Adrenal gland (tissue), 12 donors: ENCODE results near the gene NLK. TPM values are rescaled to one million over a fixed set of nuclear protein-coding genes. Genes with fewer than 3 reads are reported as not detected.

Source experiments
- DNase-seq, 7 donors: peaks; one replicate each; pipeline ENCODE4 v3.0.0-alpha.2; 2019 to 2020
- H3K27ac ChIP-seq, 5 donors: fragments of 200-600 bp; sonication (generic) in 4 of 5; 1 replicate in 3 of 5; 2 replicates in 2 of 5; pipeline versions ENCODE4 v1.5.1 to v1.8.0; 2016 to 2020; ENCODE audit warnings: mild to moderate bottlenecking in 1 of 5
- H3K27me3 ChIP-seq: fragments of 200-600 bp; 2 replicates; pipeline ENCODE4 v1.8.0; 2021
- H3K36me3 ChIP-seq, 2 donors: fragments of 200-600 bp; replicated peaks in 1 of 2; 1 replicate in 1 of 2; 2 replicates in 1 of 2; pipeline versions ENCODE4 v1.5.1 to v1.8.0; 2018 to 2022
- H3K4me1 ChIP-seq, 2 donors: fragments of 200-600 bp; replicated peaks in 1 of 2; 1 replicate in 1 of 2; 2 replicates in 1 of 2; pipeline versions ENCODE4 v1.5.1 to v1.8.0; 2018 to 2021
- H3K4me3 ChIP-seq, 4 donors: fragments of 200-600 bp; sonication (generic) in 3 of 4; one replicate each; pipeline ENCODE4 v1.5.1; 2016 to 2018
- H3K9me3 ChIP-seq, 3 donors: fragments of 200-600 bp; sonication (generic) in 1 of 3; replicated peaks in 1 of 3; 1 replicate in 2 of 3; 2 replicates in 1 of 3; pipeline versions ENCODE4 v1.5.1 to v1.8.0; 2016 to 2021
- CTCF ChIP-seq, 6 experiments: fragments of 450-650 bp in 4 of 6; fragments of 200-600 bp in 2 of 6; sonication (generic) in 1 of 6; IDR thresholded peaks; 1 replicate in 5 of 6; 2 replicates in 1 of 6; pipeline versions ENCODE4 v1.5.1 to v1.8.0; 2016 to 2021; ENCODE audit warnings: antibody characterized with exemption in 6 of 6, mild to moderate bottlenecking in 2 of 6, moderate library complexity in 1 of 6
- POLR2A ChIP-seq, 2 donors: fragments of 450-650 bp; IDR thresholded peaks; one replicate each; pipeline ENCODE4 v1.6.1; 2017; ENCODE audit warnings: antibody characterized with exemption in 2 of 2, mild to moderate bottlenecking in 2 of 2, moderate library complexity in 1 of 2
- WGBS, 4 donors: extraction: QIAGEN DNeasy Blood & Tissue Kit in 2 of 4; methylation state at CpG; one replicate each; pipeline versions ENCODE4 v1.1.5 to v1.1.7; 2013 to 2017; 5-methylcytosine and 5-hydroxymethylcytosine counted together
- intact Hi-C, 2 donors: fragments of 100-400 bp; cut with DNase I; formaldehyde crosslinking; loops; one replicate each; pipeline versions ENCODE4 v1.14.1 to v1.15.0; 2022 to 2023
- polyA plus RNA-seq, 3 donors: library from polyadenylated mRNA; stranded (reverse); fragments of 200-250 nt in 2 of 3; fragments of 350-450 nt in 1 of 3; fragmentation: Illumina TruSeq in 1 of 3; extraction: RNeasy Lipid Tissue Mini Kit (QIAGEN cat#74804) in 1 of 3; gene quantifications; one replicate each; pipeline ENCODE4 v1.2.3, GENCODE V29; 2013 to 2014
- total RNA-seq, 9 donors: library from RNA; depleted of rRNA in 4 of 9; stranded (reverse); fragments of >200 nt in 4 of 9; fragments of 120-200 nt in 1 of 9; fragmentation: NEBNext Ultra II Directional in 1 of 9; extraction: Animal tissue kit (Norgen Biotek cat#: 25700) in 1 of 9; gene quantifications; one replicate each; pipeline versions ENCODE4 v1.1.0 to v1.2.4, GENCODE V29; 2013 to 2023
- donor health status: healthy with polysubstance abuse.
- donor health status: Bipolar disorder and iron deficiency.
- donor health status: DM: yes; HTN: yes; CAD: no.
- donor health status: DM: no; HTN: no; CAD: no.
- donor health status: DM: no; HTN: no; CAD: no.
- donor health status: DM: yes; HTN: yes; CAD: no.

Gene NLK
- total and polyA plus RNA-seq, 12 donors: 34.7 to 86.1 (median 56.4) TPM

GRCh38 chr17:28189667-28190066, 147.2 kb downstream of the NLK start:
- Histone ChIP-seq H3K27me3 (no peaks in the 10 kb centered on the region), H3K9me3 (no peaks in the 10 kb centered on the region), H3K4me1 (peaks cover 13 to 38% of the 10 kb centered on the region in 2 donors), H3K4me3 (no peak overlapping the region), H3K27ac (peak overlapping the region; percentile 6 to 78 (median 41)), H3K36me3 (peaks cover 0 to 16% of the 10 kb centered on the region in 2 donors)
- 19 to 31% (median 28%) methylated on average over 5 of the region's 5 CpGs for WGBS, 4 donors
- intact Hi-C loops: no loop called here
- TF ChIP-seq CTCF (IDR thresholded peaks at IDR 0.05) (peak in 1 of 6 experiments; percentile 23), POLR2A (IDR thresholded peaks at IDR 0.05) (no peak)
- DNase-seq: no peak

GRCh38 chr17:28191018-28191417, 148.5 kb downstream of the NLK start:
- Histone ChIP-seq H3K4me1 (peaks cover 20 to 46% of the 10 kb centered on the region in 2 donors), H3K27me3 (no peaks in the 10 kb centered on the region), H3K4me3 (no peak overlapping the region), H3K9me3 (no peaks in the 10 kb centered on the region), H3K36me3 (peaks cover 0 to 8% of the 10 kb centered on the region in 2 donors), H3K27ac (peak overlapping the region in 2 of 5 donors; percentile 66 to 78)
- intact Hi-C loops: no loop called here
- DNase-seq: no peak
- 93 to 94% (median 93%) methylated on average over 8 of the region's 8 CpGs for WGBS, 4 donors
- no peak for TF ChIP-seq POLR2A (IDR thresholded peaks at IDR 0.05)
- TF ChIP-seq CTCF (IDR thresholded peaks at IDR 0.05): no peak

GRCh38 chr17:28193241-28193640, 150.8 kb downstream of the NLK start:
- 56 to 73% (median 63%) methylated on average over 3 of the region's 3 CpGs for WGBS, 4 donors
- no peak overlapping the region for H3K4me3 ChIP-seq
- intact Hi-C loops: no loop called here
- peaks cover 20 to 39% of the 10 kb centered on the region in 2 donors for H3K4me1 ChIP-seq
- peak overlapping the region in 2 of 5 donors; percentile 27 to 46 for H3K27ac ChIP-seq
- TF ChIP-seq CTCF (IDR thresholded peaks at IDR 0.05) (no peak), POLR2A (IDR thresholded peaks at IDR 0.05) (no peak)
- DNase-seq: peak in 5 of 7 donors; percentile 30 to 67 (median 55)
- H3K9me3 ChIP-seq: no peaks in the 10 kb centered on the region
- H3K36me3 ChIP-seq: peaks cover 0 to 6% of the 10 kb centered on the region in 2 donors
- no peaks in the 10 kb centered on the region for H3K27me3 ChIP-seq

GRCh38 chr17:28194382-28194781, 151.9 kb downstream of the NLK start:
- Histone ChIP-seq H3K4me3 (no peak overlapping the region), H3K27me3 (no peaks in the 10 kb centered on the region), H3K4me1 (peaks cover 17 to 28% of the 10 kb centered on the region in 2 donors), H3K36me3 (peaks cover 0 to 6% of the 10 kb centered on the region in 2 donors), H3K9me3 (no peaks in the 10 kb centered on the region), H3K27ac (peak overlapping the region in 2 of 5 donors; percentile 6 to 27)
- no peak for DNase-seq
- intact Hi-C loops: no loop called here
- TF ChIP-seq CTCF (IDR thresholded peaks at IDR 0.05) (no peak), POLR2A (IDR thresholded peaks at IDR 0.05) (no peak)
